HEK293 (cell line): Measurements from ENCODE around the gene DCAF5.

ENCODE experiments used
- KLF16 ChIP-seq: fragments of 450-650 bp; formaldehyde crosslinking; IDR thresholded peaks from 2 replicates; pipeline ENCODE4 v1.5.1; 2017; ENCODE audit warnings: missing biosample characterization, missing genetic modification characterization
- PRDM10 ChIP-seq: fragments of 450-650 bp; formaldehyde crosslinking; IDR thresholded peaks from 2 replicates; pipeline ENCODE4 v1.5.1; 2016; ENCODE audit warnings: missing biosample characterization, missing genetic modification characterization
- PRDM2 ChIP-seq: fragments of 450-650 bp; formaldehyde crosslinking; IDR thresholded peaks from 2 replicates; pipeline ENCODE4 v1.5.1; 2016; ENCODE audit warnings: missing biosample characterization, missing genetic modification characterization, borderline replicate concordance
- TSHZ1 ChIP-seq: fragments of 450-650 bp; formaldehyde crosslinking; IDR thresholded peaks from 2 replicates; pipeline ENCODE4 v1.5.1; 2016; ENCODE audit warnings: missing biosample characterization, missing genetic modification characterization, borderline replicate concordance
- WT1 ChIP-seq: fragments of 450-650 bp; formaldehyde crosslinking; IDR thresholded peaks from 2 replicates; pipeline ENCODE4 v1.5.1; 2016; ENCODE audit warnings: missing biosample characterization, missing genetic modification characterization
- ZBTB20 ChIP-seq: fragments of 450-650 bp; formaldehyde crosslinking; IDR thresholded peaks from 2 replicates; pipeline ENCODE4 v1.5.1; 2016; ENCODE audit warnings: missing biosample characterization, missing genetic modification characterization
- ZNF121 ChIP-seq: fragments of 450-650 bp; formaldehyde crosslinking; IDR thresholded peaks from 2 replicates; pipeline ENCODE4 v1.5.1; 2016; ENCODE audit warnings: missing biosample characterization, missing genetic modification characterization
- ZNF23 ChIP-seq: fragments of 450-650 bp; formaldehyde crosslinking; IDR thresholded peaks from 2 replicates; pipeline ENCODE4 v1.5.1; 2016; ENCODE audit warnings: missing biosample characterization, missing genetic modification characterization, borderline replicate concordance
- ZNF266 ChIP-seq: fragments of 450-650 bp; formaldehyde crosslinking; IDR thresholded peaks from 2 replicates; pipeline ENCODE4 v1.5.1; 2016; ENCODE audit warnings: missing biosample characterization, missing genetic modification characterization, low read depth
- ZNF280C ChIP-seq: fragments of 450-650 bp; formaldehyde crosslinking; IDR thresholded peaks from 2 replicates; pipeline ENCODE4 v1.5.1; 2016; ENCODE audit warnings: missing biosample characterization, missing genetic modification characterization
- ZNF280D ChIP-seq: fragments of 450-650 bp; formaldehyde crosslinking; IDR thresholded peaks from 2 replicates; pipeline ENCODE4 v1.5.1; 2016; ENCODE audit warnings: missing biosample characterization, missing genetic modification characterization
- ZNF341 ChIP-seq: fragments of 450-650 bp; formaldehyde crosslinking; IDR thresholded peaks from 2 replicates; pipeline ENCODE4; 2016; ENCODE audit warnings: low read depth, missing biosample characterization, missing genetic modification characterization
- ZNF513 ChIP-seq: fragments of 450-650 bp; IDR thresholded peaks from 2 replicates; pipeline ENCODE4 v1.5.1; 2018; ENCODE audit warnings: missing biosample characterization, missing genetic modification characterization
- ZSCAN18 ChIP-seq: fragments of 450-650 bp; formaldehyde crosslinking; IDR thresholded peaks from 2 replicates; pipeline ENCODE4 v1.5.1; 2016; ENCODE audit warnings: missing biosample characterization, missing genetic modification characterization

Gene DCAF5

GRCh38 chr14:69038455-69039287 lies 114.2 kb downstream of the DCAF5 start (continued):
- TF ChIP-seq TSHZ1 (tag by site-specific recombination): no peak
- 0 out of 2 replicates have a peak, but pooled peaks have one; percentile 43 for TF ChIP-seq KLF16 (tag by site-specific recombination)
- TF ChIP-seq ZNF280C (tag by site-specific recombination): no peak
- peak; percentile 52 for TF ChIP-seq ZNF341 (tag by site-specific recombination)
- no peak for TF ChIP-seq ZNF513 (tag by site-specific recombination)
- no peak for TF ChIP-seq ZNF266 (tag by site-specific recombination)
- peak; percentile 81 for TF ChIP-seq WT1 (tag by site-specific recombination)
- TF ChIP-seq ZSCAN18 (tag by site-specific recombination): no peak
- TF ChIP-seq ZNF121 (tag by site-specific recombination): no peak
- TF ChIP-seq ZNF23 (tag by site-specific recombination): no peak
- TF ChIP-seq ZNF280D (tag by site-specific recombination): no peak
- TF ChIP-seq ZBTB20 (tag by site-specific recombination): no peak; the same call in 1 of the 2 replicates
- TF ChIP-seq PRDM10 (tag by site-specific recombination): peak; percentile 97
- TF ChIP-seq PRDM2 (tag by site-specific recombination): no peak
